Measurements from ENCODE around the gene EDN2.

EDN2 gene

GRCh38 chr1:41521766-41522165 lies 37.3 kb upstream of the EDN2 start:
- peak overlapping the region; percentile 24; the same call in 1 of the 2 replicates for H3K27ac ChIP-seq (replicated peaks)
- no peaks in the 10 kb centered on the region for H3K27me3 ChIP-seq (ENCODE audit: insufficient read depth, poor library complexity, severe bottlenecking)
- TF ChIP-seq GABPA (IDR thresholded peaks at IDR 0.05; ENCODE audit: low read depth): no peak
- TF ChIP-seq REST (IDR thresholded peaks at IDR 0.05; ENCODE audit: insufficient replicate concordance, low read depth): no peak
- TF ChIP-seq POLR2AphosphoS5 (IDR thresholded peaks at IDR 0.05; ENCODE audit: low read depth): no peak
- DNase-seq (ENCODE audit: low read depth in 1 of 2, low spot score in 1 of 2): no peak
- H3K4me3 ChIP-seq (replicated peaks; ENCODE audit: insufficient read depth, low read length): no peak overlapping the region

- peak; percentile 18 to 81 for DNase-seq (ENCODE audit: low read depth in 1 of 2, low spot score in 1 of 2)
- no peak overlapping the region for H3K27ac ChIP-seq (replicated peaks)
- TF ChIP-seq GABPA (IDR thresholded peaks at IDR 0.05; ENCODE audit: low read depth): no peak
- TF ChIP-seq CTCF (IDR thresholded peaks at IDR 0.05; ENCODE audit: insufficient read depth, low read length): no peak
- TF ChIP-seq POLR2AphosphoS5 (IDR thresholded peaks at IDR 0.05; ENCODE audit: low read depth): no peak
- peak; percentile 92 for TF ChIP-seq SPI1 (IDR thresholded peaks at IDR 0.05; ENCODE audit: borderline replicate concordance, low read depth)
- TF ChIP-seq REST (IDR thresholded peaks at IDR 0.05; ENCODE audit: insufficient replicate concordance, low read depth): no peak
These were observed 36.7 kb upstream of the EDN2 start for GRCh38 chr1:41520951-41521752.

GRCh38 chr1:41519667-41520066 lies 35.2 kb upstream of the EDN2 start:
- no peak overlapping the region for H3K4me3 ChIP-seq (replicated peaks; ENCODE audit: insufficient read depth, low read length)
- no peaks in the 10 kb centered on the region for H3K27me3 ChIP-seq (ENCODE audit: insufficient read depth, poor library complexity, severe bottlenecking)
- no peak for TF ChIP-seq SPI1 (IDR thresholded peaks at IDR 0.05; ENCODE audit: borderline replicate concordance, low read depth)
- TF ChIP-seq CTCF (IDR thresholded peaks at IDR 0.05; ENCODE audit: insufficient read depth, low read length): no peak
- TF ChIP-seq GABPA (IDR thresholded peaks at IDR 0.05; ENCODE audit: low read depth): no peak
- TF ChIP-seq POLR2AphosphoS5 (IDR thresholded peaks at IDR 0.05; ENCODE audit: low read depth): no peak
- TF ChIP-seq REST (IDR thresholded peaks at IDR 0.05; ENCODE audit: insufficient replicate concordance, low read depth): no peak
- no peak for DNase-seq (ENCODE audit: low read depth in 1 of 2, low spot score in 1 of 2)
- H3K27ac ChIP-seq (replicated peaks): no peak overlapping the region

More at GRCh38 chr1:41520951-41521752, 36.7 kb upstream of the EDN2 start:
- Histone ChIP-seq H3K27me3 (ENCODE audit: insufficient read depth, poor library complexity, severe bottlenecking) (no peaks in the 10 kb centered on the region), H3K4me3 (replicated peaks; ENCODE audit: insufficient read depth, low read length) (no peak overlapping the region)

Data from HL-60 (cell line).